HepG2 (cell line): ENCODE measurements around the gene TNFAIP3.

Source experiments
- NFYB ChIP-seq: sonication (generic); formaldehyde crosslinking; IDR thresholded peaks from 2 replicates; pipeline ENCODE4 v1.4.0; 2020; ENCODE audit warnings: missing genetic modification reagents
- ZFX ChIP-seq: sonication (generic); formaldehyde crosslinking; IDR thresholded peaks from 2 replicates; pipeline ENCODE4 v1.4.0; 2020; ENCODE audit warnings: mild to moderate bottlenecking, low read depth, missing genetic modification reagents, moderate library complexity

DNA sequence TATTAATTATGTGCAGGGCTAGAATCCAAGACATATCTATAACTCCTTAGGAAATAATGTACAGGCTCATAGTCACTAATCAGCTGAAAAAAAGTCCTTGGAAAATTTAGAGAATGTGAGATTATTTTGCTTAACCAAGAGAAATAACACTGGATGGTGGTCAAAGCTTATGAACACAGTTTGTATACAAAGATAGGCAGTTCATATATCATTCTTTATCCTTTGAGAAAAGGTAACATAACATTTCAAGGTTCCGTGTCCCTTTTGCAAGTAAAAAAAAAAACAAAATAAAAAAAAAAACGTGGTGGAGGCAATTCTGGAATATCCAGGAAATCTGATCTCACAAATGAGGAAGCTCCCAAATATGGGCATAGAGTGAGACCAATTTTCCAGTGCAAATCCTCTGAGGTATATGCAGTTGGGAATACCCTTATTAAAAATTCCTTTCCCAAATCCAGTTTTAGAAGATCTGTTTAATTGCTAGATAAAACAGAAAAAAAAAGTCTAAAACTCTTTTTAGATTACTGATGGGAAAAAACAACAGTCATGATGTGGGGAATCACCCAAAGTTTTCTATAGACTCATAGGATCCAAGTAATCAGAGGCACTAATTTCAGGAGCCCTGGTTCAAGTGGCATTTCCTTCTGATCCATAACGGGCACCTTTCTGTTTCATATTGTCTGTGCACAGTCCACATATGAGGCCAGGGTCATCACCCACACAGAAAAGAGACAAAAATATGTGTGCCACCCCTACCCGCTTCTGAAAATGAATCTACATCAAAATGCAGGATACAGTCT is 17.7 kb upstream of the TNFAIP3 start:
- TF ChIP-seq NFYB = no peak
- TF ChIP-seq ZFX (CRISPR knock-in tag) = no peak
